Measurements from ENCODE around the gene ZNF223.

DNA sequence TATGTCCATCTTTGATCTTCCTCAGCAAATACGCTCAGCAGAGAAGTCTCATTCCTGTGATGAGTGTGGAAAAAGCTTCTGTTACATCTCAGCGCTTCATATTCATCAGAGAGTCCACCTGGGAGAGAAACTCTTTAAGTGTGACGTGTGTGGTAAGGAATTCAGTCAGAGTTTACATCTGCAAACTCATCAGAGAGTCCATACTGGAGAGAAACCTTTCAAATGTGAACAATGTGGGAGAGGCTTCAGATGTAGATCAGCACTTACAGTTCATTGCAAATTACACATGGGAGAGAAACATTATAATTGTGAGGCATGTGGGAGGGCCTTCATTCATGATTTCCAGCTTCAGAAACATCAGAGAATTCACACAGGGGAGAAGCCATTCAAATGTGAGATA lies 14.5 kb downstream of the ZNF223 start:
- TF ChIP-seq, protein P1, sequence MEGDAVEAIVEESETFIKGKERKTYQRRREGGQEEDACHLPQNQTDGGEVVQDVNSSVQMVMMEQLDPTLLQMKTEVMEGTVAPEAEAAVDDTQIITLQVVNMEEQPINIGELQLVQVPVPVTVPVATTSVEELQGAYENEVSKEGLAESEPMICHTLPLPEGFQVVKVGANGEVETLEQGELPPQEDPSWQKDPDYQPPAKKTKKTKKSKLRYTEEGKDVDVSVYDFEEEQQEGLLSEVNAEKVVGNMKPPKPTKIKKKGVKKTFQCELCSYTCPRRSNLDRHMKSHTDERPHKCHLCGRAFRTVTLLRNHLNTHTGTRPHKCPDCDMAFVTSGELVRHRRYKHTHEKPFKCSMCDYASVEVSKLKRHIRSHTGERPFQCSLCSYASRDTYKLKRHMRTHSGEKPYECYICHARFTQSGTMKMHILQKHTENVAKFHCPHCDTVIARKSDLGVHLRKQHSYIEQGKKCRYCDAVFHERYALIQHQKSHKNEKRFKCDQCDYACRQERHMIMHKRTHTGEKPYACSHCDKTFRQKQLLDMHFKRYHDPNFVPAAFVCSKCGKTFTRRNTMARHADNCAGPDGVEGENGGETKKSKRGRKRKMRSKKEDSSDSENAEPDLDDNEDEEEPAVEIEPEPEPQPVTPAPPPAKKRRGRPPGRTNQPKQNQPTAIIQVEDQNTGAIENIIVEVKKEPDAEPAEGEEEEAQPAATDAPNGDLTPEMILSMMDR (IDR thresholded peaks at IDR 0.05), result no peak
- no peak for TF ChIP-seq POLR2A (IDR thresholded peaks at IDR 0.05)

Measured in body of pancreas (tissue), 4 donors.